GM12801 (cell line): Measurements from ENCODE around the gene PPFIA3.

Source experiments
- TF ChIP-seq, protein P1 (sequence below): IDR thresholded peaks from one replicate; pipeline ENCODE4 v1.5.1; 2011; ENCODE audit warnings: control low read depth; ENCODE audit not compliant: insufficient read length; ENCODE audit errors: extremely low read depth

PPFIA3 gene

DNA sequence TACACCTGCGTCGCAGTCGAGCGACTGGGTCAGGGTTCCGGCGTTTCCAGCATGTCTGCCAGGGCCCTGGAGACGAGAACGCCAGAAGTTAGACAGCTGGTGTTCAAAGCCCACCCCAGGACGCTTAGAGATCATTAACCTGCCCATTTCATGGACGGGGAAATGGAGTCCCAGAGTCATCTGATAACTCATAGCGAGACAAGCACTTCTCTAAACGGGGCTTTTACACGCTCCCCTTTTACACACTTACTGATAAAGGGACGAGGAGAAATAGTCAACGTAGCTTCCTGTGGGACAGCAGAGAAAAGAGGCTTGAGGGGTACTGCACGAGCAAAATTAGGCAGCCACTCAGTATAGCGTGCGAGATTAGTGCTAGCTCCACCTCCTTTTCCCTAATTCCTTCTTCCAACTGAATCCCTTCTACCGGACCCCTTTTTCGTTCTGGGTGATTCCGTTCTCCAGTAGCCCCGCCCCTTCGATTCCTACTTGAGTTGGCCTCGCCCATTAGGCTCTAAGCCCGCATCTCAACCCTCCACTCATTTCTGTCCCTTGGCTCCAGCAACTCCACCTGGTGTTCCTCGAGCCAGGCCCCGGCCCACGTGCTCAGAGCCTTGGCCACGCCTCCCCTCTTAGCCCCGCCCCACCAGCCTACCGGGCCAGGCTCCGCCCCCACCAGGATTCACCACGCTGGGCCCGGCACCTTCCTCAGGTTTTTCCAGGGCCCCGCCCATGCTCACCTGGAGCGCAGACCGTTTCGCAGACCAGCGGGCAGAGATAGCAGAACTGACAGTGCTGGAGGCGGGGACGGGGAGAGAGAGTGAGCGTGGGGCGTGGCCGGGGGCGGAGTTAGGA lies 32.1 kb downstream of the PPFIA3 start:
- TF ChIP-seq, protein P1, sequence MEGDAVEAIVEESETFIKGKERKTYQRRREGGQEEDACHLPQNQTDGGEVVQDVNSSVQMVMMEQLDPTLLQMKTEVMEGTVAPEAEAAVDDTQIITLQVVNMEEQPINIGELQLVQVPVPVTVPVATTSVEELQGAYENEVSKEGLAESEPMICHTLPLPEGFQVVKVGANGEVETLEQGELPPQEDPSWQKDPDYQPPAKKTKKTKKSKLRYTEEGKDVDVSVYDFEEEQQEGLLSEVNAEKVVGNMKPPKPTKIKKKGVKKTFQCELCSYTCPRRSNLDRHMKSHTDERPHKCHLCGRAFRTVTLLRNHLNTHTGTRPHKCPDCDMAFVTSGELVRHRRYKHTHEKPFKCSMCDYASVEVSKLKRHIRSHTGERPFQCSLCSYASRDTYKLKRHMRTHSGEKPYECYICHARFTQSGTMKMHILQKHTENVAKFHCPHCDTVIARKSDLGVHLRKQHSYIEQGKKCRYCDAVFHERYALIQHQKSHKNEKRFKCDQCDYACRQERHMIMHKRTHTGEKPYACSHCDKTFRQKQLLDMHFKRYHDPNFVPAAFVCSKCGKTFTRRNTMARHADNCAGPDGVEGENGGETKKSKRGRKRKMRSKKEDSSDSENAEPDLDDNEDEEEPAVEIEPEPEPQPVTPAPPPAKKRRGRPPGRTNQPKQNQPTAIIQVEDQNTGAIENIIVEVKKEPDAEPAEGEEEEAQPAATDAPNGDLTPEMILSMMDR, result no peak

DNA sequence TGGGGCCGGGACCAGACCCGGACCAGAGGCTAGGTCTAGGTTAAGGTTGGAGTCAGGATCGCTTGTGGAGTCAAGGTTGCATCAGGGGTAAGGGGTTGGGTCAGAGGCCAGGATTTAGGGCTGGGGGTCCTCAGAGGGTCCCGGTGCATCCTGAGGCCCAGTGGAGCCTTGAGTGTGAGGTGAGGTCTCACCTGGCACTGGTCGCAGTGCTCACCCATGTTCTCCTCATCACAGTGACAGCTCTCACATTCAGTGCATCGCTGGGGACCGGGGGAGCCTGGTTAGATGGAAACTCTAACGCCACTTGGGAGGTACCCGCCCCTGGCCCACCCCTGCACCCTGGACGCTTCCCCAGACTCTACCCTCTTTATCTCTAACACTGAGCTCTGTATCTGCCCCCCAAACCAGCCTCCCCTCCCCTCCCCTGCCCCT lies 32.8 kb downstream of the PPFIA3 start:
- TF ChIP-seq, protein P1, result no peak

DNA sequence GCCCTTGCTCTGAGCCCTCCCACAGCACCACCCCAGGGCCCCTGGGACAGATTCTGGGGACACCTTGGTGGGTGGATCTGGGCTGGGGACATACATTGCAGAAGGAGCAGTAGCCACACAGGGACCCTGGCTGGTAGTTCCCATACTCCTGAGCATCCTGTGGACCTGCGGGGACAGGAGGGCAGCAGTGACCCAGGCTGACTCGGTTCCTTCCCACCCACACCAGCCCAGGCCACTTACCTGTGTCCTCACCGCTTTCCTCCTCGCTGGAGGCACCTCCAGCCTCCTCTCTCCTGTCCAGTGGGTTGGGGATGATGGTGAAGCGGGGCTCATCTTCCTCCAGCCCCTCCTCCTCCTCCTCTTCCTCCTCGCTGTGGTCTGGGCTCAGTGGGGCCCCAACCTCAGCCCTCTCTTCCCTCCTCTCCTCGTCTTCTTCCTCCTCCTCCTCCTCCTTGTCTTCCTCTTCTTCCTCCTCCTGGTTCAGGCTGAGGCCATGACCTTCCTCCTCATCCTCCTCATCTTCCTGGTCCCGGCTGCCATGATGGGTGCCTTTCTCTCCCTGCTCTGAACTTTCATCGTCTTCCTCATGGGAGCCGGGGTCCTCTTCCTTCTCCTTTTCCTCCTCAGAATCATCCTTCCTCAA lies 33.9 kb downstream of the PPFIA3 start:
- TF ChIP-seq, protein P1, result no peak

DNA sequence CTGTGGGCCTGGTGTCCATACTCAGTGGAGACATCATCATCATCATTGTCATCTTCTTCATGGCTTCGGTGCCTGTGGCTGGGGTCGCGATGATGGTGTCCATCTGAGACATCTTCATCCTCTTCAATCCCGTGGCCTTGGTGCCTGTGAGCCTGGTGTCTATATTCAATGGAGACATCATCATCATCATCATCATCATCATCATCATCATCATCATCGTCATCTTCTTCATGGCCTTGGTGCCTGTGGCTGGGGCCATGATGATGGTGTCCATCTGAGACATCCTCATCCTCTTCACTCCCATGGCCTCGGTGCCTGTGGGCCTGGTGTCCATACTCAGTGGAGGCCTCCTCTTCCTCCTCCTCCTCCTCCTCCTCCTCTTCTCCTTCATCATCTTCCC lies 34.9 kb downstream of the PPFIA3 start:
- TF ChIP-seq, protein P1, result no peak

DNA sequence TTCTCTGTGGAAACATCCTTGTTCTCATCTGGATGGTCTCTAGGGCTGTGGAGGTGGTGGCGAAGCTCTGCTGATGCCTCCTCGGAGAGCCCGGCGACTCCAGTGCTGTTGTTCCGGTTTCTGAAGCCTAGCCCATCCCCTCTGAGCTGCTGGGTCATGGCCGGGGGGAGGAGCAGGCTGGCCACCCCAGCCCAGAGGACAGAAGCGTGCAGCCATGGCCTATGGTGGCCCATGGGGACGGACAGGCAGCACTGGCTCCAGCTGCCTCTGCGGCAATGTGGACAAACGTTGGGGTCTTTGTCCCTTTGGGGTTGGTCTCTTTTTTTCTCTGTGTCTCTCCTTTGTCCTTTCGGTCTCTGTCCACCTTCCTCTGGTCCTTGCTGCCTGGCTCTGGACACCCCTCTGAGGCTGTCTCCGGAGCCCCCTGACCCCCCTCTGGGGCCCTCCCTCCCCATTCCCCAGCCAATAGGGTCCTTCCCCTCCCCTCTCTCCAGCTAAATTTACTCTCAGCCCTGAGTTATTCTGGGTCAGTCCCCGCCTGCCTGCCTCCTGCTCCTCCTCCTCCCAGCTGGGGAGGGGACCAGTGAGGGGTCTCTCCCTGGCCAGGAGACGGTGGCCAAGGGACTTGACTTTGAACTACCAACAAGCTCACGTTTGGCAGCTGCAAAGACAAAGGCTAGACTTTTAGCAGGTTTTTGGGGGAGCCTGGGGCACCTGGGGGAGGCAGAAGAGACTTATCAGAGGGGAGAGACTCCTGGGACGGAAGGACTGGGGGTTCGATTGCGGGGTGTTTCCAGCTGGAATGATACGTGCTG lies 35.9 kb downstream of the PPFIA3 start, which contains the start of gene HRC:
Gene HRC (minus strand): TSS at position 392 of the 815 bp plus-strand sequence. CDS start 159 bp downstream, at position 233.
- TF ChIP-seq, protein P1, result no peak

DNA sequence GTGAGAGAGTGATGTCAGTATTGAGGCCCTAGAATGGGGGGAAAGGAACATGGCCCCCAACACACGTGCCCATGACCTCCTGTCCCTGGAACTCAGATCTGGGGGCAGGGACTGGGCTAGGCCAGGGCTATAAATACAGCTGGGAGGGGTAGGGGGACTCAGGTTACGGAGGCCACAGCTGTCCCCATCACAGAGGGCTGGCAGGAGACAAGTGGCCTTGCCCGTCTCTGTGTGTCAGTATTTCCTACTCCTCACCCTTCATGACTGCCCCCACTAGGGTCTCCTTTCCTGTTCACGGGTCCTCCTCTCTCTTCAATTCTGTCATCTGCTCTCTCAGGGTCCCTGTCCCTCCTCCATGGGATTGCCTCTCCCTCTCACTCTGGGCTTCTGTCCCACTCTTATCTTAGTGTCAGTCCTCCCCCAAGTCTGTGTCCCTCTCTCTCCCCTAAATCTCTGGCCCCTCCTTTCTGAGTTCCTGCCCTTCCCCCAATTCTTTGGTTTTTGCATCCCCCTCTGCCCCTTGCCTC lies 36.5 kb downstream of the PPFIA3 start:
- TF ChIP-seq, protein P1, result no peak
